Left ventricle myocardium superior (tissue), 1 donor: ENCODE results near the gene PTGDS. TPM values are rescaled to one million over a fixed set of nuclear protein-coding genes. Genes with fewer than 3 reads are reported as not detected.
"Not testable (repeated sequence)": the region's sequence is repeated elsewhere in the genome, so short reads cannot be mapped to it uniquely, and the experiment has no call there.

ENCODE experiments used
- ATAC-seq: fragments of 200-7000 bp; cut with Tn5 transposase; one replicate; pipeline ENCODE4 v1.9.1; 2020; ENCODE audit warnings: mild to moderate bottlenecking, moderate library complexity
- DNase-seq: peaks from one replicate; pipeline ENCODE4 v3.0.0-alpha.2; 2020
- intact Hi-C: fragments of 100-400 bp; cut with micrococcal nuclease; formaldehyde crosslinking; loops from one replicate; pipeline ENCODE4 v1.11.0; 2022
- total RNA-seq: library from RNA; stranded (reverse); fragmentation: NEBNext Ultra II Directional; extraction: Animal tissue kit (Norgen Biotek cat#: 25700); gene quantifications from one replicate; pipeline ENCODE4 v1.2.1, GENCODE V29; 2021
- donor health status: DM: no; HTN: yes; CAD: no; lungs with severe emphysema.

PTGDS gene
- total RNA-seq, 1 donor from 2014 or later: 5,424 TPM

- ATAC-seq (no peak), DNase-seq (no peak)
- intact Hi-C loops: no loop called here
Observed at GRCh38 chr9:136997830-136998234, 20.5 kb downstream of the PTGDS start.

DNA sequence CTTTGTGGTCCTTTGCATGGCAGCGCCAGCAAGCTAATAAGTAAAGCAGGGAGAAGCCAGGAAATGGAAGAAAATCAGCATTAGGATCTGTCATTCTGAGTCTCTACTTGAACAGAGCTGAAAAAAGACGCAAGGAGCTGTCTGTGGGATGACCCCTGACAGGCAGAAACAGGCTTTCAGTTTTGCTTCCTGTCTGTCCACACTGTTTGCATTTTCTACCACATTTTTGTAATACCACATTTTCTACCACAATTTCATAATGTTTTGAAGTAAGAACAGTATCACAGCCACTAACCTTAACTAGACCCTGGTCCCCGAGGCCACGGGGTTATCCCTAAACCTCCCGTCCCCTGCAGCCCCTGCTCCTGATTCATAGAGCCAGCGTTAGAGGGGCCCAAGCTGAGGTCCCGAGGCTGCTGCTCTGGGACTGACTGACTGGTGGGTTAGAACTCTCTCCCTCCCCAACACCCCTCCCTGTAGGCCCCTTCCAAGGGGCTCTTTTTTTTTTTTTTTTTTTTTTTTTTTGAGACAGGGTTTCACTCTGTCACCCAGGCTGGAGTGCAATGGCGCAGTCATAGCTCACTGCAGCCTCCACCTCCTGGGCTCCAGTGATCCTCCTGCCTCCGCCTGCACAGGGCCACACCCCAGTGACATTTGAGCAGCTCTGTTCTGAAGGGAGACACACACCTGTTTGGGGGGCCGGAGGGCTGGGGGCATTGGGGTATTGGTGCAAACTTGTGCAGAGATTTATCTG lies 23.1 kb downstream of the PTGDS start:
- ATAC-seq: no peak
- DNase-seq: no peak
- intact Hi-C loops: no loop called here

- no peak for ATAC-seq
- intact Hi-C loops: no loop called here
- no peak for DNase-seq
Observed at GRCh38 chr9:137001857-137002645, 24.7 kb downstream of the PTGDS start.

DNA sequence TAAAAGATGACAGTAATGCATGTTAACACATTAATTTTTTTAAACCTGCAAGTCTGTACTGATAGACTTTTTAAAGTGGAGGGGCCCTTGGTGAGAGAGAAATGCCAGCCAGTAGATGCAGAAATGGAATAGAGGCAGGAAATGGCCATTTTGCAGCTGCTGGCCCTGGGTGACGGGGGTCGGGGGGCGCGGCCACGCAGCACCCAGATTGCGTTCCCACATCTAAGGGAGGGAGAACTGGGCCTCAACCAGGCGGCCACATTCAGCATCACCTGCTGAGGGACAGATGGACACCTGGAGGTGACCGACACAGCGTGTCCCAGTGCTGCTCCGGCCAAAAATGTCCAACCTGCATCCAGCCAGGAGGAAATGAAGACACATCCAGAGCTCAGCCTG lies 25.3 kb downstream of the PTGDS start:
- intact Hi-C loops: no loop called here
- no peak for DNase-seq
- no peak for ATAC-seq

DNA sequence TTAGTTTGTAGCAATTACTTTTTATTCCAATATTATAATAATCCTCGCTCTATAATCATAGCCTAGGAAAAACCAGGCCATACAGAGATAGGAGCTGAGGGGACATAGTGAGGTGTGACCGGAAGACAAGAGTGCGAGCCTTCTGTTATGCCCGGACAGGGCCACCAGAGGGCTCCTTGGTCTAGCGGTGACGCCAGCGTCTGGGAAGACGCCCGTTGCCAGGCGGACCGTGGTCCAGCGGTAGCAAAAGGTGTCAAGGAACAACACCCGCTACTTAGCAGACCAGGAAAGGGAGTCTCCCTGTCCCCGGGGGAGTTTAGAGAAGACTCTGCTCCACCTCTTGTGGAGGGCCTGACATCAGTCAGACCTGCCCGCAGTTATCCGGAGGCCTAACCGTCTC lies 27.0 kb downstream of the PTGDS start:
- DNase-seq, ATAC-seq, intact Hi-C loops: not testable (repeated sequence)

DNA sequence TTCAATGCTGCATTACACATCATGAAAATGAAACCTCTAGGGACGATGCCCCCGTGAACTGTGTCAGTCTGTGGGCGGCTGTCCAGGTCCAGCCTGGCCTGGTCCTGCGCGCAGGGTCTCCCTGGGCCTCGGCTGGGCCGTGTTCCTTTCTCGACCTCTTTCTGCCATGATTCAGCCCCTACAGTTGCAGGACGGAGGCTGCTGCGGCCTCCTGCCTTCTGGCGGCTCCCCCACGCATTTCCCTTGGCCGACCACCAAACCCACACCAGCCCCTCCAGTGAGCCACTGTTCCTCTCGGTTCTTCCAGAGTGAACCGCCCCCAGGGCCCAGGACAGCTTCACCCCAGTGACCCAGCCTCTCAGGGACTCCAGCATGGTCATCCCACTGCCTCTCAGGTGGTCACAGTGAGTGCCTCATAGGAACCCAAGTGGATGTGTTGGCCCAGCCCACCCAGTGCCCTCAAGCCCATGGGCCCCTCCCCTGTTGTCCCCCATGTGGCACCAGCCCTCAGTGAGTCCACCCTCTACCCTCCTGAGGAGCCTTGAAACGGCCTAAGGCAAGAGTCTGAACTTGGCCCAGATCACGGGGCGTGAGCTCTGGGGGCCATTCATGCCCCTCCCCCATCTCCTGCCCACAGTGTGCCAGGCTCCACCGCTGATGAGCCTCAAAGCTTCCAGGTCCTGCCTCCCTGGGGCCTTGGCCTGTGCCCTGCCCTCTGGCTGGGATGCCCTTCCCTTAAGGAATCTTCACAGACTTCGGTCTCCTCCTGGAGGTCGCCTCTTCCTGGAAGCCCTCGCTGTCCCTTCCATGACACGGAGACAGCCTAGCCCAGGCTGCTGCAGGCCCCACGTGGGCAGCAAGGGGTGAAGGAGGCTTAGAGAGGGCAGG lies 29.1 kb downstream of the PTGDS start:
- intact Hi-C loops: no loop called here
- DNase-seq: no peak
- no peak for ATAC-seq

DNA sequence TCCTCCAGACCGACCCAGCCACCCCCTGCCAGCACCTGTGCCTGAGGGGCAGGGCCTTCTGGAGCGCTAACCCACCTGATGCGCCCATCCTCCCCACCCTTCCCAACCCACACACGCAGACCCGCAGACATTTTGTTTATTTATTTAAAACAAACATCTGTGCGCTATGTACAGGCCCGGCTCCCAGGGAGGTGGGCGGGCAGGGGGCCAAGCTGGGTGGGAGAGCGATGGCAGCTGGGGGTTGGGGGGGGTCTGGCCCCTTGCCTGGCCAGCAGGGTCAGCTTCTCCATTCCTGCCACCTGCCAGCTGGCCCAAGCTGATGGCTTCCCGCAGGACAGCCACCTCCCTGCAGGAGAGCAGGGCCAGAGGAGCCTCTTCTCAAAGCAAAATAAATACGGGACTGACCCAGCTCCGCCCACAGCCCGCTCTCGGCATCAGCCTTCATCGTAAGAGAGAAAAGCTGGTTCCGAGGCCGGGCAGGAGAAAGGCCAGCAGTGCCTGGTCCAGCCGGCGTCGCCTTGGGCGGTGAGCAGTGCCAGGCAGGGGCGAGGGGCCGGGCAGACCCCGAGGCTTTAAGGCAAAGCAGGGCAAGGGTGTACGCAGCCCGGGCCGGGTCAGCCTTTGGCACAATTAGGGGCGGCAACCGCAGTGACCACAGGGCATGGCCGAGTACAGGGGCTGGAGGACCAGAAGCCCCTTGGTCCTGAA lies 30.0 kb downstream of the PTGDS start:
- peak; percentile 12 for ATAC-seq
- intact Hi-C loops: no loop called here
- DNase-seq: no peak

GRCh38 chr9:137007816-137008270 lies 30.5 kb downstream of the PTGDS start:
- no peak for ATAC-seq
- intact Hi-C loops: no loop called here

GRCh38 chr9:137008312-137008711 lies 31.0 kb downstream of the PTGDS start:
- intact Hi-C loops: no loop called here
- DNase-seq: no peak
- no peak for ATAC-seq

More at GRCh38 chr9:137007816-137008270, 30.5 kb downstream of the PTGDS start:
- DNase-seq: no peak

GRCh38 chr9:137009217-137009616 lies 31.9 kb downstream of the PTGDS start:
- ATAC-seq: no peak
- intact Hi-C loops: no loop called here

GRCh38 chr9:137009938-137010732 lies 32.8 kb downstream of the PTGDS start:
- intact Hi-C loops: no loop called here
- ATAC-seq (no peak), DNase-seq (no peak)

More at GRCh38 chr9:137009217-137009616, 31.9 kb downstream of the PTGDS start:
- DNase-seq: no peak

DNA sequence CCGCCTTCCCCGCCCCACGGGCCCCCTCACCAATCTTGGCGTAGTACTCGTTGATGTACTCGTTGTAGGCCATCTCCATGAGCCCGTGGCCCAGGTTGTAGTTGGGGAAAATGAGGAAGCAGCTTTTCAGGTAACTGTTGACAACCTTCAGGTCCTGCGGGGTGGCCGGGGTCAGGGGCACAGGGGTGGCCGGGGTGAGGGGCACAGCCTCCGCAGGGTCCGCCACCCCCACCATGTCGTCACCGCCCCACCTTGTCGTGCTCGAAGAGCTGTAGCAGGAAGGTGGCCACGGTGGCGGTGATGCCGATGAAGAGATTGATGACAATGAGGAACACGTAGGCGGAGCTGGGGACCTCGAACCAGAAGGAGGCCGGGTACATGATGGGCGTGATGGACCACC lies 33.9 kb downstream of the PTGDS start:
- ATAC-seq: no peak
- no peak for DNase-seq
- intact Hi-C loops: no loop called here

DNA sequence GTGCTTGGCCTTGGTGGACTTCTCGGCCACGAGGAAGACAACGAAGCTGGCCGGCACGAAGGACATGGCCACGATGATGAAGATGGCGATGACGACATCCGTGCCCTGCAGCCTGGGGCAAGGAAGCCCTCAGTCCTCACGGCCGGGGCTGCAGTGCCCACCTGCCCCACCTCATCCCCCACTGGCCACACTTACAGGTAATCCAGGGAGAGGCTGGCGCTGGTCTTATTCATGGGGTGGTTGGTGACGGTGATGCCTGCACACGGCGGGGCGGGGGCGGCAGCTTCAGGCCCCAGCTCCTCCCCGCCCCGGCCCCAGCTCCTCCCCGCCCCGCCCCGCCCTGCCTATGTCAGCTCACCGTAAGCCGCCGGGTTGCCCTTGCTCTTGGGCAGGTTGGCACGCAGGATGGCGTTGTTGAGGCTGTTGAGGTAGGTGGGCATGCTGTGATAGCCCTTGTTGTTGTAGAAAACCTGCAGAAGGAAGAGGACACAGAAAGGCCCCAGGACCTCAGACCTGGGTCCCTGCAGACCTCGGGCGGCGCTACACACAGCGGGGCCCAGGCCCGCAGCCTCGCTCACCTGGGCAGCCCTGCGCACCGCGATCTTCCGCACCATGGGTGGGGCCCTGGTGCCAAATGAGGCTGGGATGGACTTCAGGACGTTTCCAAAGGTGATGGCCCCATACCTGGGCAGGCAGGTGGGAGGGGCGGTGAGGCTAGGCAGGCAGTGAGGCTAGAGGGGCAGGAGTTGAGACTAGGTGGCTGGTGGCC lies 34.8 kb downstream of the PTGDS start:
- DNase-seq (no peak), ATAC-seq (no peak)
- intact Hi-C loops: no loop called here

DNA sequence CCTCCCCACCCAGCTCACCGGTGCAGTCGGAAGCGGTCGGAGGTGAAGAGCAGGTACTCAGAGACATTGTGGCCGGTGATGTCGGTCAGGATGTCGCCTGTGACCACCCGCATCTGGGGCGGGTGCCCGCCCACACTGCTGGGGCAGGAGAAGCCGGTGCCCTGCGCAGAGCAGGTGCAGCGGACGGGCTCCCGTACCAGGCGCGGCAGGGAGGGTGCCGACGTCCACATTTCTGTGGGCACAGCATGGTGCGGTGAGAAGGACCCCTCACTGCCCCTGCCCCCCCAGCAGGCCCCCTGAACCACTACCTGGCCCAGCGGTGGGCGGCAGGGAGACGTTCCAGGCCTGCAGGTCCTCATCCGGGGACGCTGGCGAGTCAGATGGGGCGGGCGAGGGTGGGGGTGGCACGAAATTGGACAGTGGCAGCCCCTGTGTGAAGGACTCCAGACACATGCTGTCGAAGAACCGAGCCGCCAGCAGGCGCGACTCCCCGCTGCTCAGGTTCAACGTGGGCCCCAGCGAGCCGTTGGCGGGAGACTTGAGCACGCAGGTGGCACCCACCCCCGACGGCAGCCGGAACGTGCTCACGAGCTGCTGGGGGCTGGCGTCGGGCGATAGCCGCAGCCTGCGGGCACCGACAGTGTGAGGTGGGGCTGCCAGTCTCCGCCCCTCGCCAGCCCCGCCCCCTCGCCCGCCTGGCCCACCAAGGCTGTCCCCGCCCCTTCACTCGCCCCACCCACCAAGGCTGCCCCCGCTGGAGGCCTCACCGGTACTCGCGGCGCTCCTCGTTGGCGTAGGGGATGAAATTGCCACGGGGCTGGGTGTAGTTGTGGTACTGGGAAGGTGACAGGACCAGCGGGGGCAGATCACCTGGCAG lies 35.6 kb downstream of the PTGDS start:
- intact Hi-C loops: no loop called here
- ATAC-seq: no peak
- DNase-seq: no peak

DNA sequence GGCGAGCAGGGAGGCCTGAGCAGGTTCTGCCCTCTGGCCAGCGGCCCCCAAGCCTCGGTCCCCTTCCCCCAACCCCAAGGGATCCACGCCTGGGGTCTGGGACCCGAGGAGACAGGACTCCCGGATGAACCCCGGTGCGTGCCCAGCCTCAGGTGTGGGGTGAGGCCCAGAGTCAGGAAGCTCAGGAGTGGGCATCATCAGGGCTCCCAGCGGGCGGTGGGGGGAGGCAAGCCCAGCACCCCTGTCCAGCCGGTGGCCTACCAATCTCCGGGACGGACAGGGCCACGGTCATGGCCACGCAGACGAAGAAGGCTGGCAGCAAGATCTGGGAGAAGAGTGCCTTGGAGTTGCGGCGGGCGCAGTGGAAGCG lies 36.3 kb downstream of the PTGDS start:
- ATAC-seq: no peak
- intact Hi-C loops: no loop called here
- DNase-seq: no peak

DNA sequence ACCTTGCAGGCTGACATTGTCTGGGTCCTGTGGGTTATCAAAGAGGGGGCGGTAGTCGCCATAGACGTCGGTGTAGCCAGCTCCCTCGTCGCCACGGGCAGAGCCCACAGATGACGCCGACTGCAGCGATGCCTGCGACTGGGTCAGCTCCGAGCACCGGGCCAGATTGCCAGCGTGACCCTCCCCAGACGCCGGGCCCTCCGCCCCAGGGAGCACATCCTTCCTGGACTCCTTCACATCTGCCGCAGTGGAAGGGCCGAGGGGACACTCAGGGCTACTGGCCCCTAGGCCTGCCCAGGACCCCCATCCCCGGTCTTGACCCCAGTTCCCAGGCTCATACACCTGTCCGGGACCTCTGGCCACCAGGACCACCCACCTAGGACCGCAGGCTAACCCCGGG lies 36.9 kb downstream of the PTGDS start:
- ATAC-seq (no peak), DNase-seq (no peak)
- intact Hi-C loops: no loop called here
